Measurements from ENCODE around the gene SMURF1.
"Not testable (repeated sequence)": the region's sequence is repeated elsewhere in the genome, so short reads cannot be mapped to it uniquely, and the experiment has no call there.

The SMURF1 gene

DNA sequence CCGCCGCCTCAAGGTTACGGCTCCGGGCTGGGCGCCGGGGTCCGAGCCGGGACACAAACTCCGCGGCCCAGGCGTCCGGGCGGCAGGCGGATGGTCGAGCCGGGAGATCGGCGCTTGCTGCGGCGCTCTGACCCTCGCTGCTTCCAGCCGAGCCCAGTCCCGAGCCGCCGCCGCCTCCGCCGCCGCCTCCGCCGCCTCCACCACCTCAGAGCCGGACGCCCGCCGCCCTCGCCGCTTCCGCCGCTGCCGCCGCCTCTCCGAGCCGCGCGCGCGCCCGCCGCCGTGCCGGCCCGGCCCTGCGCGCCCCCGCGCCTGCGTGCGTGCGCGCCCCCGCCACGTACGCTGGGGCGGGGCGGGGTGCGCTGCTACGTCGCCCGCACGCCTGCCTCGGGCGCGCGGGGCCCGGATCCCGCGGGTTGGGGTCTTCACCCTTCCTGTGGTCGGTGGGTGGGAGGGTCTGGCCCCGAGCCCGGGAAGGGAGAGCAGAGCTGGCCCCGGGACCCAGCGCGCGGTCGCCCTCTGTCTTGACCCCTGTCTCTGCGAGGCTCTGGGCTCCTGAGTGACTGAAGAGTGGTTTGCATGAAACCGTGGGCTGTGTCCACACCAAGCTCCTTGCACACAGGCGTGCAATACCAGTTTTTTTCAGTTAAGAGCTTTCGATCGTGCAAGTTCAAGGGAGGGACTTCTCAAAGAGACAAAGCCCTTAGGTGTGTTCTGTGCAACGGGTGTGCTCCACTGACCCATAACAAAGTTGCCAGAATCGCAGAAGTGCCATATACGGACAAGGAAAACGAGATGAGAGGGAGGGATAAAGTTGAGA lies at the start of gene SMURF1:
TSS of gene SMURF1 (minus strand) at position 256 of the 820 bp plus-strand sequence. CDS start 328 bp downstream, outside the sequence.
- peak; percentile 61 for DNase-seq

DNA sequence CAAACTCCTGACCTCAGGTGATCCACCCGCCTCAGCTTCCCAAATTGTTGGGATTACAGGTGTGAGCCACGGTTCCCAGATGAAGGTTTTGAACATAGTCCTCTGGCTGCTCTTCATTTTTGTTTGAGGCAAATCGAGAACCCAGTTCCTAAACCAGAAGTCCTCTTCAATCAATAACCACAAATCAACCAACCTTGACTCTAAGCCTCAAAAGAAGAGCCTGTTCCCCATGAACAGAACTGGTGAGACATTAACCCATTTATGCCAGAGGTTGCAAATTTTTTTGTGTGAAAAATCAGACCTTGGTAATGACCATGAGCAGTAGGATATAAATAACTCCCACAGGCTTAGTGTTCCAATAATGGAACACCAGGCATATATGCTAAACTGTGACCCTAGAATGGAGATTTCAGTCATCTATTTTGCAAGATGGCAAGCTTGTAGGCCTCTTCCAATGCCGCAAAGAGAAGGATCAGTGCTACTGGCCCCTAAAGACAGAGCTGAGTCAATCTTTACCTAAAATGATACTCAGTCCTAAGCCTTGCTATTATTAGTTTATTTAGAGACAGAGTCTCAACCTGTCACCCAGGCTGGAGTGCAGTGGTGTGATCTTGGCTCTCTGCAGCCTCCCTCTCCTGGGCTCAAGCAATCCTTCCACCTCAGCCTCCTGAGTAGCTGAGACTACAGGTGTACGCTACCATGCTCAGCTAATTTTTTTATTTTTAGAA lies 48.1 kb upstream of the SMURF1 start:
- no peak for DNase-seq

GRCh38 chr7:99190359-99191009 lies 46.6 kb upstream of the SMURF1 start:
- no peak for DNase-seq

- no peak for DNase-seq
These were observed 45.3 kb upstream of the SMURF1 start for GRCh38 chr7:99189222-99189621.

GRCh38 chr7:99188221-99188620 lies 44.3 kb upstream of the SMURF1 start:
- DNase-seq, result no peak

DNA sequence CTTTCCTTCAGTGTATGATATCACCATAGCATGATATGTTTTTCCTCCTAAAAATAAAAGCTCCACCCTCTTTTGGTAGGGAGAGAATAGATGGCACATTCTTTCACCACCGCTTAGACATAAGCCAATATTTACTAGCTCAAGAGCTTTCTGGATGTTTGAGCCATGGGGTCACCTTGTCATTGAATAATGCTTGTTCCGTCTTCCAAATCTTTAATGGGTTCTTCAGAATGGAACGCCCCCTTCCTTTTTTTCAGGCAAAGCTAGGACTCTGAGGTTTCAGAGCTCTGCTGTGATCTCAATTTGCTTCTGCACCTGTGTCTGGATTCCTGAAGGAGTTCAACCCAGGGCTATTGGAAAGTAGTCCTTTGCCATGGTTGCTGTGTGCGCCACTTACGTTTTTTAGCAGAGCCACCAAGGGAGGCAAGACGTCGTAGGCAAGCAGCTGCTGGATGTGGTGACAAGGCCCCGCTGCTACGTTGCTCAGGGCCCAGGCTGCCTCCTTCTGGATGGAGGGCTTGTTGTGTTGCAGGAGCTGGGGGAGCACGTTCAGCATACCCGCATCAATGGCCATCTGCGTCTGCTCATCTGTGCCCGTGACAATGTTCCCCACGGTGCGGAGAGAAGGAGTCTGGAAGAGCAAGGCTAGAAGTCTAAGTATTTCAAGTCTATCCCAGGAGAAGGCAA lies 40.8 kb upstream of the SMURF1 start:
- DNase-seq, result no peak

DNA sequence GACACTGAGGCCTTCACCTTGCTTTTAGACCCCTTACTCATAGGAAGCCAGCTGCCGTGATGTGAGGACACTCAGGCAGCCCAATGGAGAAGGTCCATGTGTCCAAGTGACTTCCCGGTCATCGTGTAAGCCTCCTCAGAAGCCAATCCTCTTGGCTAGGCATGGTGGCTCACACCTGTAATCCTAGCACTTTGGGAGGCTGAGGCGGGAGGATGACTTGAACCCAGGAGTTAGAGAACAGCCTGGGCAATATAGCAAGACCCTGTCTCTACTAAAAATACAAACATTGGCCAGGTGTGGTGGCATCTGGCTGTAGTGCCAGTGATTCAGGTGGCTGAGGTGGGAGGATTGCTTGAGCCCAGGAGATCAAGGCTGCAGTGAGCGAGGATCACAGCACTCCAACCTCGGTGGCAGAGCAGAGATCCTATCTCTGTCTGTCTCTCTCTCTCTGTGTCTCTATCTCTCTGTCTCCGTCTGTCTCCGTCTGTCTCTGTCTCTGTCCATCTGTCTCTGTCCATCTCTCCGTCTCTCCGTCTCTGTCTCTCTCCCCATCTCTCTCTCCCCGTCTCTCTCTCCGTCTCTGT lies 36.3 kb upstream of the SMURF1 start:
- no peak for DNase-seq

DNA sequence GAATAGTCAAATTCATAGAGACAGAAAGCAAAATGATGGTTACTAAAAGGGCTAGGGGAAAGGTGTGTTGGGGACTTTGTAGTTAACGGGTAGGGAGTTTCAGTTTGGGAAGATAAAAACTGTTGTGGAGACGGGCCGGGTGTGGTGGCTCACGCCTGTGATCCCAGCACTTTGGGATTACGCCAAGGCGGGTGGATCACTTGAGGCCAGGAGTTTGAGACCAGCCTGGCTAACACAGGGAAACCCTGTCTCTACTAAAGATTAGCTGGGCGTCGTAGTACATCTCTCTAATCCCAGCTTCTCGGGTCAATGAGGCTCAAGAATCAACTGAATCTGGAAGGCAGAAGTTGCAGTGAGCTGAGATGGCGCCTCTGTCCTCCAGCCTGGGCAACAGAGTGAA lies 33.3 kb upstream of the SMURF1 start:
- DNase-seq, result no peak

DNA sequence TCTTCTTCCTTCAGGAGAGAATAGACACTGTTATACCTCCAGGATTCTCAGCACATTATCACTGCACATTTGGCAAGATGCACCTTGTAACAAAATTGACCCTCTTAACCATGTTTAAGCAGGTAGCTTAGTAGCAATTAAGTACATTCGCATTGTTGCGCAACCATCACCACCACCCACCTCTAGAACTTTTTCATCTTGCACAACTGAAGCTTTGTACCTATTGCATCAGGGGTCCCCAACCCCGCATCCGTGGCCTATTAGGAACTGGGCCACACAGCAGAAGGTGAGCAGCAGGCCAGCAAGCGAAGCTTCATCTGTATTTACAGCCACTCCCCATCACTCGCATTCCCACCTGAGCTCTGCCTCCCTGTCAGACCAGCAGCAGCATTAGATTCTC lies 29.9 kb upstream of the SMURF1 start:
- no peak for DNase-seq

DNA sequence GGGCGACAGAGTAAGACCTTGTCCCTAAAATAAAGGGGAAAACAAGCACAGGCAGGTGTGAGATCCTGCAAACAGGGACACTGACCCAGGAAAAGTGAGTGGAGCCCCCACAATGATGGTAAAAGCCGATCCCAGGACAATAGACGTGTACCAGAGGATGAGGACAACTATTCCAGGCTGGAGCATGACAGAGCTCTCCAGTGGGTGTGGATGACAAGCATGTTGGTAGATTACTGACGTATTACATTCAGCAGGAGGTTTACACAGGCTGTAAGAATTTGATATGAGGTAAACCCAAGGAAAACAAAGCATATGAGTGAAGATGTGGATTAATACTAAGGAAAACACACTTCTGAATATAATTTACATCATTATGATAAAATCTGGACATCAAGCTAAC lies 27.8 kb upstream of the SMURF1 start:
- DNase-seq, result no peak

GRCh38 chr7:99170730-99171074 lies 26.8 kb upstream of the SMURF1 start:
- DNase-seq, result no peak

- no peak for DNase-seq
These were observed 26.3 kb upstream of the SMURF1 start for GRCh38 chr7:99170065-99170729.

GRCh38 chr7:99167072-99167471 lies 23.2 kb upstream of the SMURF1 start:
- DNase-seq, result no peak

- DNase-seq, result no peak
These were observed 21.9 kb upstream of the SMURF1 start for GRCh38 chr7:99165816-99166215.

- not testable (repeated sequence) for DNase-seq
These were observed 19.8 kb upstream of the SMURF1 start for GRCh38 chr7:99163669-99164068.

- no peak for DNase-seq
These were observed 12.7 kb upstream of the SMURF1 start for GRCh38 chr7:99156649-99157048.

DNA sequence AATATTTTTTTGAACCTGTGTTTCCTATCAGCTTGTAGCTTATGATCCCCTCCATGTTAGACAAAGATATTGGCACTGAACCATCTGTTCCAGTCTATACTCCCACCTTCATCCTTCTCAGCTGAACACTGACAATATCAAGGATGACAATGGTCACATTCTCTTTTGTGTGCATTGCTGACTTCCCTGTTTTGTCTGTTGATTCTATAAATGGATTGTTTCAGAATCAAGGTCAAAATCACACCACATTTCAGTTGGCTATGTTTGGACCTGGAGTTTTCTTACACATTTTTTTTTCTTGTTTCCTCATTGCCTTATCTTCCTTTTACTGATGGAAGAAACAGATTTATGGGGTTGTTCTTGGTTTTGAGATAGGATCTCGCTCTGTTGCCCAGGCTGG lies 11.3 kb upstream of the SMURF1 start:
- no peak for DNase-seq

DNA sequence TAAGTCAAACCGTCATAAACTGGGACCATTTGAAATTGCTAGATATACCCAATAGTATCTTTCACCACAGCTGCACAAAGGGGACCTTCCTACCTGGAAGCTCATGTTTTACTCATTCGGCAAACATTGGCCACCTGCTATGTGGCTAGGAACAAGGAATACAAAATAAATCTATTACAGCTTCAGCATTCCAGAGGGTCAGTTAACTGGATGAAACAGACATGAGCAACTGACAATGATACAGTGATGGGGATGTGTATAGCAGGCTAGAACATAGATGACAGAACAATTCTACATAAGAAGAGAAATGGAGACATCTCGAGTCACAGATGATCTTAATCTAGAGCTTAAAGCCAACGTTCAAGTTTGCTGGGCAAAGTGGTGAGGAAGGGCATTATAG lies 3.1 kb upstream of the SMURF1 start:
- DNase-seq, result no peak

DNA sequence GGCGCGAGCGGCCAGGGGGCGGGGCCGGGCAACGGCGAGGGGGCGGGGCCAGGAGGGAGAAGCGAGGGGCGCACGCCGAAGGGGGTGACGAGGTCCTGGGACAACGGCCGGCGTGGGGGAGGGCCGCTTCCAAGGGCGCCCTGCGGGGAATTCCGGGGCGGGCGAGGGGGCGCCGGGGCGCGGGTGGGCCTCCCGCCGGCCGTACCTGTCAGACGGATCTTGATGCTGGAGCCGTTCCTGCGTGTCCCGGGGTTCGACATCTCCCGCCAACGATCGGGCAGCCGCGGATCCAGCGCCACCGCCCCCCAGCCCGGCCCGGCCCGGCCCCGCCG lies 421 bp downstream of the SMURF1 start:
- no peak for DNase-seq

- DNase-seq, result peak; percentile 97
These were observed 984 bp downstream of the SMURF1 start for GRCh38 chr7:99142727-99143520.

GRCh38 chr7:99141841-99142726 lies 1.8 kb downstream of the SMURF1 start:
- DNase-seq, result peak; percentile 70

Measured in NCI-H2227 treated with DMSO at 0.1 percent for 48 hours (cell line).